ENCODE measurements around the gene HOXA4.

- TF ChIP-seq CTCF (IDR thresholded peaks at IDR 0.05) (peak; percentile 26 to 68 (median 66)), POLR2AphosphoS5 (IDR thresholded peaks at IDR 0.05) (peak in 1 of 3 donors; percentile 10)
These were observed 49.2 kb upstream of the HOXA4 start for GRCh38 chr7:27179503-27180430.
